SU-DHL-6 (cell line): ENCODE measurements around the gene C13orf46.

Source experiments
- H2AFZ ChIP-seq: fragments of 200-600 bp; sonication (generic); 2 replicates; pipeline ENCODE4 v1.6.1; 2014; ENCODE audit warnings: low read depth, mild to moderate bottlenecking, moderate library complexity, mixed read lengths, antibody characterized with exemption, low read length; ENCODE audit not compliant: severe bottlenecking
- H3F3A ChIP-seq: fragments of 200-600 bp; shearing (Covaris generic); 2 replicates; pipeline ENCODE4 v1.6.0; 2016; ENCODE audit warnings: antibody characterized with exemption, mild to moderate bottlenecking; ENCODE audit not compliant: insufficient read depth
- H3K27ac ChIP-seq: fragments of 200-600 bp; sonication (generic); 2 replicates; pipeline ENCODE4 v1.5.1; 2016; ENCODE audit warnings: low read depth, mild to moderate bottlenecking, low read length, moderate library complexity, mixed read lengths
- H3K27me3 ChIP-seq: fragments of 200-600 bp; sonication (generic), shearing (Covaris generic); 2 replicates; pipeline ENCODE4 v1.6.0; 2014; ENCODE audit warnings: mild to moderate bottlenecking, low read length
- H3K36me3 ChIP-seq: fragments of 200-600 bp; sonication (generic); 2 replicates; pipeline ENCODE4 v1.6.1; 2014; ENCODE audit warnings: mild to moderate bottlenecking, low read length, mixed read lengths
- H3K4me2 ChIP-seq: fragments of 300-600, 200-600 bp; shearing (Covaris generic), sonication (generic); 2 replicates; pipeline ENCODE4 v1.6.0; 2014; ENCODE audit warnings: low read length, low read depth, mild to moderate bottlenecking; ENCODE audit not compliant: poor library complexity, severe bottlenecking
- H3K4me3 ChIP-seq: fragments of 200-600 bp; sonication (generic); 2 replicates; pipeline ENCODE4 v1.5.1; 2014; ENCODE audit warnings: antibody characterized with exemption, low read length, mild to moderate bottlenecking, mixed read lengths; ENCODE audit not compliant: insufficient read depth, poor library complexity, severe bottlenecking
- H3K79me2 ChIP-seq: fragments of 200-600 bp; sonication (generic); 2 replicates; pipeline ENCODE4 v1.6.1; 2014; ENCODE audit warnings: mild to moderate bottlenecking, low read length, moderate library complexity; ENCODE audit not compliant: insufficient read depth
- H3K9ac ChIP-seq: fragments of 200-600 bp; sonication (generic); 2 replicates; pipeline ENCODE4 v1.7.0; 2014; ENCODE audit warnings: mild to moderate bottlenecking, low read length
- H3K9me2 ChIP-seq: fragments of 200-600 bp; sonication (generic); replicated peaks from 2 replicates; pipeline ENCODE4 v1.6.1; 2014; ENCODE audit warnings: low read length; ENCODE audit not compliant: insufficient read depth
- H3K9me3 ChIP-seq: fragments of 200-600 bp; sonication (generic); 2 replicates; pipeline ENCODE4 v1.6.1; 2014; ENCODE audit warnings: low read length, mixed read lengths; ENCODE audit not compliant: insufficient read depth
- H4K20me1 ChIP-seq: fragments of 200-600 bp; sonication (generic); 2 replicates; pipeline ENCODE4 v1.6.1; 2014; ENCODE audit warnings: low read depth, mild to moderate bottlenecking, antibody characterized with exemption, low read length, moderate library complexity, mixed read lengths
- EZH2phosphoT487 ChIP-seq: fragments of 200-600 bp; sonication (generic), shearing (Covaris generic); conservative IDR thresholded peaks from 2 replicates; pipeline ENCODE4 v1.6.1; 2018; ENCODE audit warnings: mild to moderate bottlenecking, antibody characterized with exemption, low read length, moderate library complexity, mixed read lengths
- TF ChIP-seq, protein P1 (sequence below): fragments of 200-600 bp; sonication (generic); IDR thresholded peaks from one replicate; pipeline ENCODE4 v1.5.1; 2017; ENCODE audit warnings: antibody characterized with exemption, mild to moderate bottlenecking, low read length, moderate library complexity; ENCODE audit not compliant: insufficient read depth, poor library complexity, severe bottlenecking

C13orf46 gene

DNA sequence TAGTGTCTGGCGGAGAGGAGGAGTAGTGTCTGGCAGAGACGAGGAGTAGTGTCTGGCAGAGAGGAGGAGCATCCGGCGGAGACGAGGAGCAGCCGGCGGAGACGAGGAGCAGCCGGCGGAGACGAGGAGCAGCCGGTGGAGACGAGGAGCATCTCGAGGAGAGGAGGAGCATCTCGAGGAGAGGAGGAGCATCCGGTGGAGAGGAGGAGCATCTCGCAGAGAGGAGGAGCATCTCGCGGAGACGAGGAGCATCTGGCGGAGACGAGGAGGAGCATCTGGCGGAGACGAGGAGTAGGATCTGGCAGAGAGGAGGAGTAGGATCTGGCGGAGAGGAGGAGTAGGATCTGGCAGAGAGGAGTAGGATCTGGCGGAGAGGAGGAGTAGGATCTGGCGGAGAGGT is 18.2 kb downstream of the C13orf46 start:
- H3K79me2 ChIP-seq, result no peaks in the 10 kb centered on the region
- H2AFZ ChIP-seq, result no peak overlapping the region
- 0 out of 2 replicates have a peak, but pooled peaks cover 3% of the 10 kb centered on the region for H3K36me3 ChIP-seq
- H3K9me3 ChIP-seq, result peaks cover 21% of the 10 kb centered on the region
- no peak overlapping the region for H3K4me3 ChIP-seq
- no peaks in the 10 kb centered on the region for H4K20me1 ChIP-seq
- no peaks in the 10 kb centered on the region for H3K27me3 ChIP-seq
- H3K9me2 ChIP-seq, result no peaks in the 10 kb centered on the region
- no peak overlapping the region for H3K4me2 ChIP-seq
- H3F3A ChIP-seq, result no peaks in the 10 kb centered on the region
- no peak overlapping the region for H3K27ac ChIP-seq
- no peak overlapping the region for H3K9ac ChIP-seq
- TF ChIP-seq EZH2phosphoT487, result no peak
- TF ChIP-seq, protein P1, sequence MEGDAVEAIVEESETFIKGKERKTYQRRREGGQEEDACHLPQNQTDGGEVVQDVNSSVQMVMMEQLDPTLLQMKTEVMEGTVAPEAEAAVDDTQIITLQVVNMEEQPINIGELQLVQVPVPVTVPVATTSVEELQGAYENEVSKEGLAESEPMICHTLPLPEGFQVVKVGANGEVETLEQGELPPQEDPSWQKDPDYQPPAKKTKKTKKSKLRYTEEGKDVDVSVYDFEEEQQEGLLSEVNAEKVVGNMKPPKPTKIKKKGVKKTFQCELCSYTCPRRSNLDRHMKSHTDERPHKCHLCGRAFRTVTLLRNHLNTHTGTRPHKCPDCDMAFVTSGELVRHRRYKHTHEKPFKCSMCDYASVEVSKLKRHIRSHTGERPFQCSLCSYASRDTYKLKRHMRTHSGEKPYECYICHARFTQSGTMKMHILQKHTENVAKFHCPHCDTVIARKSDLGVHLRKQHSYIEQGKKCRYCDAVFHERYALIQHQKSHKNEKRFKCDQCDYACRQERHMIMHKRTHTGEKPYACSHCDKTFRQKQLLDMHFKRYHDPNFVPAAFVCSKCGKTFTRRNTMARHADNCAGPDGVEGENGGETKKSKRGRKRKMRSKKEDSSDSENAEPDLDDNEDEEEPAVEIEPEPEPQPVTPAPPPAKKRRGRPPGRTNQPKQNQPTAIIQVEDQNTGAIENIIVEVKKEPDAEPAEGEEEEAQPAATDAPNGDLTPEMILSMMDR, result no peak

DNA sequence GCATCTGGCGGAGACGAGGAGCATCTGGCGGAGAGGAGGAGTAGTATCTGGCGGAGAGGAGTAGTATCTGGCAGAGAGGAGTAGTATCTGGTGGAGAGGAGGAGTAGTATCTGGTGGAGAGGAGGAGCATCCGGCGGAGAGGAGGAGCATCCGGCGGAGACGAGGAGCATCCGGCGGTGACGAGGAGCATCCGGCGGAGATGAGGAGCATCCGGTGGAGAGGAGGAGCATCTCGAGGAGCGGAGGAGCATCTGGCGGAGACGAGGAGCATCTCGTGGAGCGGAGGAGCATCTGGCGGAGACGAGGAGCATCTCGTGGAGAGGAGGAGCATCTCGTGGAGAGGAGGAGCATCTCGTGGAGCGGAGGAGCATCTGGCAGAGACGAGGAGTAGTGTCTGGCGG is 18.6 kb downstream of the C13orf46 start:
- no peaks in the 10 kb centered on the region for H4K20me1 ChIP-seq

DNA sequence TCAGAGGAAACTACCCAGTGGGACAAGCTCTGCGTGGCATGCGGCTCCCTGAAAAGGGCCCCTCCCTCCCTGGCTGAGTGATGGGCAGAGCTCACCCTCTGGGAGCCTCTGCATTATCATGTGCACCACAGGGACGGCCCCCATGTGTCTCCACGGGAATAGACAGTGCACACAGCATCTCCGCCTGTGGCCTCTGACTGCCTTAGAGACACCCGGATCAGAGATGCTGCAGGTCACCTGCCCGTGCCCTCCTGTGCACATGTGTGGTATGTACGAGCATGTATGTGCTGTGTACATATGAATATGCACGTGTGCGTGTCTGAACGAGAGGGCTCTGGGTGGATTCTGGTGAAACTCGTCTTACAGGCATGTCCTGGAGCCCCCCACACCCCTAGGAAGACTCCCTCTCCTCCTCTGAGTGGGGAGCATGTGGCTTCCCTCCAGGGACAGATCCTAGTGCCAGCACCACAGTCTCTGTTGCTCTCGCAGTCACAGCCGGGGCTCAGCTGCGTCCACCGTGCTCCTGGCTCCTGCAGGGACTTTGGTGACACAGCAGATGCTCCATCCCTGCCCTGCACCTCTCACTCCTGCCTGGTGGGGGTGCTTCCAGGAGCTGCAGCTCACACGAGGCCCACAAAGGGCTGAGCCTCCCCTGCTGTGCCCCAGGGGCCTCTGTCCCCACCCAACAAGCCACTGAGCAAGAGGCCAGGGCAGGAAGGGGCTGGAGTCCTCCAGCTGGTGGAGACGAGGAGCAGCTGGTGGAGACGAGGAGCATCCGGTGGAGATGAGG is 19.6 kb downstream of the C13orf46 start:
- no peak for TF ChIP-seq EZH2phosphoT487
- TF ChIP-seq, protein P1, result no peak
- Histone ChIP-seq H3K36me3 (no peaks in the 10 kb centered on the region), H3K27me3 (no peaks in the 10 kb centered on the region), H4K20me1 (no peaks in the 10 kb centered on the region), H3K4me2 (no peak overlapping the region), H3K27ac (no peak overlapping the region), H3K4me3 (no peak overlapping the region), H3K79me2 (no peaks in the 10 kb centered on the region), H2AFZ (no peak overlapping the region), H3K9ac (no peak overlapping the region), H3K9me2 (no peaks in the 10 kb centered on the region), H3F3A (no peaks in the 10 kb centered on the region), H3K9me3 (peaks cover 9% of the 10 kb centered on the region)

More for the DNA sequence above, 18.6 kb downstream of the C13orf46 start:
- Histone ChIP-seq H3K27ac (no peak overlapping the region), H3K4me3 (no peak overlapping the region), H3K9me3 (peaks cover 17% of the 10 kb centered on the region), H3F3A (no peaks in the 10 kb centered on the region), H3K36me3 (no peaks in the 10 kb centered on the region), H3K9ac (no peak overlapping the region), H3K79me2 (no peaks in the 10 kb centered on the region), H2AFZ (no peak overlapping the region), H3K4me2 (no peak overlapping the region), H3K9me2 (no peaks in the 10 kb centered on the region), H3K27me3 (no peaks in the 10 kb centered on the region)
- TF ChIP-seq EZH2phosphoT487, result no peak
- TF ChIP-seq, protein P1, result no peak
